CD4-positive, alpha-beta memory T cell (primary cell): ENCODE data around the gene TMEM135. TPM values are rescaled to one million over a fixed set of nuclear protein-coding genes. Genes with fewer than 3 reads are reported as not detected.
"Not testable (repeated sequence)": the region's sequence is repeated elsewhere in the genome, so short reads cannot be mapped to it uniquely, and the experiment has no call there.

ENCODE experiments used
- CTCF ChIA-PET: fragments of 350-600 bp; sonication (Branson Sonifier 250); formaldehyde crosslinking; loops from one replicate; lab custom pipeline; 2021; ENCODE audit warnings: inconsistent platforms; ENCODE audit not compliant: partially characterized antibody; lab: Charles Lee
- POLR2A ChIA-PET: fragments of 350-600 bp; sonication (Branson Sonifier 250); formaldehyde crosslinking; loops from one replicate; lab custom pipeline; 2021; ENCODE audit not compliant: partially characterized antibody; lab: Charles Lee
- DNase-seq, 5 donors: peaks; one replicate each; pipeline versions ENCODE4 v3.0.0 to v3.0.0-alpha.2; 2020 to 2022; ENCODE audit warnings: mixed read lengths in 1 of 5
- H3K27ac ChIP-seq: one replicate; pipeline ENCODE4 v1.7.0; 2013; ENCODE audit warnings: low read depth, low read length
- H3K27me3 ChIP-seq: 2 replicates; pipeline ENCODE4 v1.7.0; 2013; ENCODE audit warnings: mild to moderate bottlenecking, low read length, moderate library complexity; ENCODE audit not compliant: insufficient read depth
- H3K36me3 ChIP-seq: 2 replicates; pipeline ENCODE4 v1.7.0; 2013; ENCODE audit warnings: mild to moderate bottlenecking, low read length, moderate library complexity; ENCODE audit not compliant: insufficient read depth
- H3K4me1 ChIP-seq: 2 replicates; pipeline ENCODE4 v1.7.0; 2013; ENCODE audit warnings: mild to moderate bottlenecking, low read length, moderate library complexity; ENCODE audit not compliant: insufficient read depth
- H3K4me3 ChIP-seq, 2 donors: one replicate each; pipeline ENCODE4 v1.7.0; 2013; ENCODE audit warnings: low read length in 2 of 2, mild to moderate bottlenecking in 1 of 2
- H3K9me3 ChIP-seq, 2 donors: one replicate each; pipeline ENCODE4 v1.7.0; 2013; ENCODE audit warnings: low read length in 2 of 2, control low read depth in 1 of 2; ENCODE audit not compliant: control insufficient read depth in 1 of 2
- H3K27ac Mint-ChIP-seq, 7 donors: one replicate each; pipeline ENCODE4 v1.8.0; 2020 to 2021; ENCODE audit warnings: mixed read lengths in 7 of 7, mild to moderate bottlenecking in 6 of 7, inconsistent platforms in 3 of 7, moderate library complexity in 3 of 7
- H3K27me3 Mint-ChIP-seq, 2 donors: one replicate each; pipeline ENCODE4 v1.8.0; 2020 to 2021; ENCODE audit warnings: mixed read lengths in 2 of 2
- H3K36me3 Mint-ChIP-seq, 2 donors: one replicate each; pipeline ENCODE4 v1.8.0; 2020 to 2021; ENCODE audit warnings: mixed read lengths in 2 of 2, inconsistent platforms in 1 of 2, mild to moderate bottlenecking in 1 of 2
- H3K4me1 Mint-ChIP-seq, 4 donors: one replicate each; pipeline ENCODE4 v1.8.0; 2020 to 2021; ENCODE audit warnings: mixed read lengths in 4 of 4, mild to moderate bottlenecking in 1 of 4
- H3K4me3 Mint-ChIP-seq, 8 donors: one replicate each; pipeline ENCODE4 v1.8.0; 2020 to 2021; ENCODE audit warnings: mixed read lengths in 8 of 8, mild to moderate bottlenecking in 7 of 8, moderate library complexity in 6 of 8, inconsistent platforms in 3 of 8
- H3K9me3 Mint-ChIP-seq, 8 donors: one replicate each; pipeline ENCODE4 v1.8.0; 2020 to 2021; ENCODE audit warnings: mixed read lengths in 8 of 8, mild to moderate bottlenecking in 5 of 8, inconsistent platforms in 3 of 8, moderate library complexity in 1 of 8
- intact Hi-C: fragments of 100-400 bp; cut with micrococcal nuclease; formaldehyde crosslinking; loops from one replicate; pipeline ENCODE4 v1.15.1; 2023
- polyA plus RNA-seq, 2 donors: library from polyadenylated mRNA; unstranded; fragments of 300-500 nt; fragmentation: Illumina TruSeq; gene quantifications; one replicate each; pipeline ENCODE4 v1.2.3, GENCODE V29; 2021
- total RNA-seq, 2 experiments: library from RNA; stranded (reverse); gene quantifications; one replicate each; pipeline ENCODE4 v1.2.3, GENCODE V29; 2021

TMEM135 gene
- total and polyA plus RNA-seq, 4 experiments from 2014 or later: 6.6 to 12.4 (median 10.2) TPM

DNA sequence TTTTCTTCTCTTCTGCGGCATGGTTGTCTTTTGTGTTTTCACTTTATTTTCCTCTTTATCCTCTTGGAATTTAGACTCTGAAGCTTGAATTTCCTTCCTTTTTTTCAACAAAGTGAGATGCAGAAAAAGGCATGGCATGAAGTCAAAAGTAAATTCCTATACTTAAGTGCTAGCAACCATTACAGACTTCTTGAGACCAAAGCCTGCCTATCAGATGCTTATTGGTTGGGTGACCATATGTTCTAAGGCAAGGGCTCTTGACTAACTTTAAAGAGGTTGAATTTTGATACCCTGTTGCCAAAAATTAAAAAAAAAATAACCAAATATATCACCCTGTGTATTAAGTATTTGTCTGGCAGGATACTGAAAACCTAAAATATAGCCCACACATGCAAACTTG lies 237.4 kb downstream of the TMEM135 start:
- H3K27me3 ChIP-seq: no peaks in the 10 kb centered on the region
- no peaks in the 10 kb centered on the region for H3K27me3 Mint-ChIP-seq
- H3K36me3 Mint-ChIP-seq: no peaks in the 10 kb centered on the region
- no peak overlapping the region for H3K27ac ChIP-seq
- no peaks in the 10 kb centered on the region for H3K9me3 Mint-ChIP-seq
- H3K4me1 ChIP-seq: no peaks in the 10 kb centered on the region
- no peaks in the 10 kb centered on the region for H3K4me1 Mint-ChIP-seq
- ChIA-PET POLR2A (no interaction called here), CTCF (interaction anchor here (1.5 kb wide), 1 partner anchor 15 kb away, joined by 4 read pairs; no protein-coding TSS in a partner anchor)
- no peak overlapping the region for H3K27ac Mint-ChIP-seq
- H3K4me3 ChIP-seq: no peak overlapping the region
- H3K4me3 Mint-ChIP-seq: no peak overlapping the region
- no peak for DNase-seq
- H3K36me3 ChIP-seq: no peaks in the 10 kb centered on the region
- intact Hi-C loops: no loop called here
- H3K9me3 ChIP-seq: no peaks in the 10 kb centered on the region

DNA sequence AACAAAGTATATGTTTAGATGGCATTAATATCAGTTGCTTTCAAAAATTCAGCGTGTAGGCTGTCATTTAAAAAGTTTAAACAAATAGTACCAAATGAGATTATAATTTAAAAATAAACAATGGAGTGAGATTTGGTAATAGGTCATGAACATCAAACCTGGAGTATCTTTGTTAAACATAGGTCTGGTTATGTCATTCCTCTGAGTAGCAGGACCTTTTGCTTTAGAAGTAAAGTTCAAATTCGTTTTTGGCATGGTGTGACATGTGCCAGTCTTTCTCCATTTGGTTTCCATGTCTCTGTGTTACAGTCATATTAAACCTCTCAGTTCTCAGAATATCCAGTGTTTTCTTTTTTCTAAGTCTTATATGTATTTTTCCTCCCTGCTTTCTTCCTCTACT lies 242.4 kb downstream of the TMEM135 start:
- Histone ChIP-seq H3K9me3 (no peaks in the 10 kb centered on the region), H3K4me3 (no peak overlapping the region), H3K4me1 (no peaks in the 10 kb centered on the region), H3K27ac (no peak overlapping the region), H3K27me3 (no peaks in the 10 kb centered on the region), H3K36me3 (no peaks in the 10 kb centered on the region)
- H3K4me3 Mint-ChIP-seq: no peak overlapping the region
- no peak for DNase-seq
- H3K27ac Mint-ChIP-seq: peak overlapping the region in 1 of 7 donors; percentile 82
- H3K27me3 Mint-ChIP-seq: no peaks in the 10 kb centered on the region
- intact Hi-C loops: no loop called here
- H3K36me3 Mint-ChIP-seq: no peaks in the 10 kb centered on the region
- ChIA-PET CTCF (interaction anchor here (1.0 kb wide), 1 partner anchor 341 kb away, joined by 3 read pairs; no protein-coding TSS in a partner anchor), POLR2A (no interaction called here)
- H3K4me1 Mint-ChIP-seq: no peaks in the 10 kb centered on the region
- no peaks in the 10 kb centered on the region for H3K9me3 Mint-ChIP-seq

DNA sequence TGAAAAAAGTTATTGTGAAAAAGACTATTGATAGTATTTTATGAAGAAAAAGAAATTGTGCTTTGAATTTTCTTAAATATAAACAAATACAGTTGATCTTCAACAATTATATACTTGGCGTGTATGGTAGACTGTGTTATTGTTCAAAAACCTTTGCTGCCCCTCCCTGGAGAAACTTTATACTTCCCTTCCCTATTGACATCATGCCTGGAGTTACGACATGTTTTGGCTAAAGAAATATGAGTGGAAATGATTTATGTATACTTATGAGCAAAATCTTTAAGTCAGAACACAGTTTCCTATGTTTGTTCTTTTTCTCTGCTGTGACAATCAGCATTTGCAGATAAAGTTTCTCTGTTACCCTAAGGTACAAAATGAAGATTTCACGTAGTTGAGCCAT lies 243.8 kb downstream of the TMEM135 start:
- no peaks in the 10 kb centered on the region for H3K27me3 Mint-ChIP-seq
- no peak overlapping the region for H3K27ac Mint-ChIP-seq
- ChIA-PET CTCF (interaction anchor here (1.0 kb wide), 1 partner anchor 342 kb away, joined by 3 read pairs; no protein-coding TSS in a partner anchor), POLR2A (interaction anchor here (0.6 kb wide), 1 partner anchor 437 kb away, joined by 3 read pairs; no protein-coding TSS in a partner anchor)
- intact Hi-C loops: no loop called here
- H3K4me3 Mint-ChIP-seq: no peak overlapping the region
- H3K4me1 ChIP-seq: no peaks in the 10 kb centered on the region
- H3K4me1 Mint-ChIP-seq: no peaks in the 10 kb centered on the region
- H3K27me3 ChIP-seq: no peaks in the 10 kb centered on the region
- no peaks in the 10 kb centered on the region for H3K9me3 ChIP-seq
- no peak overlapping the region for H3K27ac ChIP-seq
- H3K36me3 Mint-ChIP-seq: no peaks in the 10 kb centered on the region
- DNase-seq: no peak
- peaks cover 0 to 2% (median 0%) of the 10 kb centered on the region in 8 donors for H3K9me3 Mint-ChIP-seq
- no peaks in the 10 kb centered on the region for H3K36me3 ChIP-seq
- no peak overlapping the region for H3K4me3 ChIP-seq

DNA sequence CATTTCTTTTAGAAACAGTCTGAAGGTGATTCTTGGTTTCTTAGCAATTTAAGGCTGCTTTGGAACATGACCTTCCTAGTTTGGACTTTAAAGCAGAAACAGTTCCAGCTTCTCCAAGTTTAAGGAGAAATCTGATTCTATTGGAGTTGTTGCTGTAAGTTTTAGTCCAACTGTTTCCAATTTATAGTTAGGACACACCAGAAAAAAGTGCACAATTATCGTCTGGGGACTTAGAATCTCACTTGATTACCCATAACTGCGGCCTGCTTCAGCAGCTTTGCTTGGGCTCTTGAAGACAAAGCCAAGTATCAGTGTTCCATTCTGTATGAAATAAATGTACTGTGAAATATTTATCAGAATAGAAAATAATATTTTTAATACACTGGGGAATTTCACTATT lies 246.6 kb downstream of the TMEM135 start:
- CTCF ChIA-PET: no interaction called here
- Histone ChIP-seq H3K9me3 (no peaks in the 10 kb centered on the region), H3K27me3 (no peaks in the 10 kb centered on the region), H3K4me1 (no peaks in the 10 kb centered on the region), H3K27ac (no peak overlapping the region), H3K4me3 (no peak overlapping the region), H3K36me3 (no peaks in the 10 kb centered on the region)
- POLR2A ChIA-PET: no interaction called here
- H3K27ac Mint-ChIP-seq: no peak overlapping the region
- no peak overlapping the region for H3K4me3 Mint-ChIP-seq
- intact Hi-C loops: no loop called here
- H3K36me3 Mint-ChIP-seq: no peaks in the 10 kb centered on the region
- no peaks in the 10 kb centered on the region for H3K4me1 Mint-ChIP-seq
- DNase-seq: no peak
- no peaks in the 10 kb centered on the region for H3K27me3 Mint-ChIP-seq
- H3K9me3 Mint-ChIP-seq: peaks cover 0 to 2% (median 0%) of the 10 kb centered on the region in 8 donors

DNA sequence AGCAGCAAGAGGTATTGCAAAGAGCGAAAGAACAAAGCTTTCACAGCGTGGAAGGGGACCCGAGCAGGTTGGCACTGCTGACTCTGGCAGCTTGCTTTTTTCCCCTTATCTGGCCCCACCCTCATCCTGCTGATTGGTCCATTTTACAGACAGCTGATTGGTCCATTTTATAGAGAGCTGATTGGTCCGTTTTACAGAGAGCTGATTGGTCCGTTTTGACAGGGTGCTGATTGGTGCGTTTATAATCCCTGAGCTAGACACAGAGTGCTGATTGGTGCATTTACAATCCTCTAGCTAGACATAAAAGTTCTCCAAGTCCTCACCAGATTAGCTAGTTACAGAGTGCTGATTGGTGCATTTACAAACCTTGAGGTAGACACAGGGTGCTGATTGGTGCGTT lies 247.9 kb downstream of the TMEM135 start:
- H3K27me3 ChIP-seq, H3K4me1 ChIP-seq, H3K9me3 Mint-ChIP-seq, intact Hi-C loops, H3K4me1 Mint-ChIP-seq, H3K27ac ChIP-seq, H3K4me3 Mint-ChIP-seq, H3K27ac Mint-ChIP-seq, POLR2A ChIA-PET, H3K4me3 ChIP-seq, H3K36me3 ChIP-seq, DNase-seq, H3K9me3 ChIP-seq, H3K27me3 Mint-ChIP-seq, H3K36me3 Mint-ChIP-seq: not testable (repeated sequence)
- CTCF ChIA-PET: interaction anchor here (0.9 to 9.1 kb wide), 2 partner anchors 67 to 346 kb away, joined by 3 to 86 read pairs; no protein-coding TSS in a partner anchor

DNA sequence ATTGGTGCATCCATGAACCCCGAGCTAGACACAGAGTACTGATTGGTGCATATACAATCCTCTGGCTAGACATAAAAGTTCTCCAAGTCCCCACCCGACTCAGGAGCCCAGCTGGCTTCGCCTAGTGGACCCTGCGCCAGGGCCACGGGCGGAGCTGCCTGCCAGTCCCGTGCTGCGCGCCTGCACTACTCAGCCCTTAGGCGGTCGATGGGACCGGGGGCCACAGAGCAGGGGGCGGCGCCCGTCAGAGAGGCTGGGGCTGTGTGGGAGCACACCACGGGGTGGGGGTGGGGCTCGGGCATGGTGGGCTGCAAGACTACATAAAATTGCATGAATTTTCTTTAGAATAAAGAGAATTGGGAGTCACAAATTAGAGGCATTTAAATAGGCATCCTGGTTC lies 248.6 kb downstream of the TMEM135 start:
- Mint-ChIP-seq H3K4me3 (no peak overlapping the region), H3K36me3 (no peaks in the 10 kb centered on the region), H3K27me3 (no peaks in the 10 kb centered on the region), H3K27ac (no peak overlapping the region), H3K4me1 (no peaks in the 10 kb centered on the region), H3K9me3 (peaks cover 0 to 2% (median 0%) of the 10 kb centered on the region in 8 donors)
- intact Hi-C loops: no loop called here
- Histone ChIP-seq H3K4me3 (no peak overlapping the region), H3K4me1 (no peaks in the 10 kb centered on the region), H3K36me3 (no peaks in the 10 kb centered on the region), H3K27ac (no peak overlapping the region), H3K27me3 (no peaks in the 10 kb centered on the region), H3K9me3 (no peaks in the 10 kb centered on the region)
- POLR2A ChIA-PET: no interaction called here
- no peak for DNase-seq
- CTCF ChIA-PET: interaction anchor here (0.9 to 9.1 kb wide), 3 partner anchors 66 to 346 kb away, joined by 3 to 86 read pairs (median 3); no protein-coding TSS in a partner anchor

DNA sequence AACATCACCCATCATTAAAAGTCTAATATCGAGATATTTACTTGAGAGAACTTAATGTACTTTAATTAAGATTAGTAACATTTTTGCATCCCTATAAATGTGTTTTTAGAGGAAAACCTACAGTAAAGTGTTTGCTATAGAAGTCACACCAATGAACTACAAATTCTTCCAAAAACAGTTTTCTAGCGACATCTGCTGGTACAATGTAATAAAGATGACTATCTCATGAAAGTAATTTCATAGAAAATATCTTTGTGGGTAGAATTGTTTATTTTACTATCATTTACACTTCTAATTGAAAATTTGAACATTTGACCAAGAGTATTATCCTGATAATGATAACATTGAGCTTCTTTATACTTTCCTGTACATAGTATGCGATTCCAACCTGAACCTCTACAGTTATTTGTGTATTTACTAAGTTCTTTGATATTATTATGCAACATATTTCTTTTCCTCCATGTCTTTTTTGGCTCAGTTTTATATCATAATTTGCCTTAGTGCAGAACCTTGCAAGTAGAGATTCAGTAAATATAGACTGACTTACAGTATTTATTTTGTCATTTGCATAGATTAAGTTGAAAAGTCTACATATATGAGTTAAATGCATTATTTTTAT lies 252.7 kb downstream of the TMEM135 start:
- Histone ChIP-seq H3K36me3 (no peaks in the 10 kb centered on the region), H3K27me3 (no peaks in the 10 kb centered on the region), H3K27ac (no peak overlapping the region), H3K4me1 (no peaks in the 10 kb centered on the region), H3K4me3 (no peak overlapping the region), H3K9me3 (no peaks in the 10 kb centered on the region)
- ChIA-PET CTCF (interaction anchor here (1.0 to 9.1 kb wide), 11 partner anchors 9 to 358 kb away, joined by 3 to 86 read pairs (median 5); no protein-coding TSS in a partner anchor), POLR2A (no interaction called here)
- intact Hi-C loops: loop anchor here (1.0 to 5.0 kb wide), 2 partner anchors 351 to 1693 kb away; no protein-coding TSS in a partner anchor
- peak in 4 of 5 donors; percentile 33 to 54 (median 44) for DNase-seq
- peaks cover 0 to 2% (median 0%) of the 10 kb centered on the region in 8 donors for H3K9me3 Mint-ChIP-seq
- no peak overlapping the region for H3K4me3 Mint-ChIP-seq
- H3K27me3 Mint-ChIP-seq: no peaks in the 10 kb centered on the region
- no peaks in the 10 kb centered on the region for H3K36me3 Mint-ChIP-seq
- H3K4me1 Mint-ChIP-seq: no peaks in the 10 kb centered on the region
- no peak overlapping the region for H3K27ac Mint-ChIP-seq
